AG09319 (cell line): ENCODE measurements around the gene MYH16.
A peak's percentile ranks its signal among the peaks of the same experiment; 100 is the strongest.
"Not testable (repeated sequence)": the region's sequence is repeated elsewhere in the genome, so short reads cannot be mapped to it uniquely, and the experiment has no call there.

ENCODE experiments used
- DNase-seq: peaks from one replicate; pipeline ENCODE4 v3.0.0-alpha.2; 2010; ENCODE audit warnings: low read depth; ENCODE audit errors: extremely low read depth
- CTCF ChIP-seq: IDR thresholded peaks from 2 replicates; pipeline ENCODE4 v1.5.1; 2011; ENCODE audit warnings: low read depth, mild to moderate bottlenecking, inconsistent platforms, low read length, moderate library complexity

MYH16 gene

GRCh38 chr7:99275496-99275895 is 2.9 kb downstream of the MYH16 start:
- TF ChIP-seq CTCF = no peak

DNA sequence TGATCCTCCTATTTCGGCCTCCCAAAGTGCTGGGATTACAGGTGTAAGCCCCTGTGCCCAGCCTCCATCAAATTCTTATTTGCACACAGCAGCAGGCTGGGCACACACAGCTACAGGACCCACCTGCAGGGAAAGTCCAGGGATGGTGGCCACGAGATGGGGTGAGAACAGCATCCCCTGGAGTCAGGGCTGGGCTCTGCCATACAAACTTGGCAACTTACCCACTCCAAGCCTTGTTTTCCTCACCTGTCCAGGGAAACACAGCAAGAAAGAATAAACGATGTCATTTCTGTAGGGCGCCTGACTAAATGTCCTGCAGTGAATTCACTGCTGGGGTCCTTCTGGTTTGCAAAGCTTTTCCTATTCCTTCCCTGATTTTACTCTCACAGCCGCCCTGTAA is 5.5 kb downstream of the MYH16 start:
- TF ChIP-seq CTCF = no peak; the same call in 1 of the 2 replicates
- no peak for DNase-seq

More at GRCh38 chr7:99275496-99275895, 2.9 kb downstream of the MYH16 start:
- peak; percentile 14 for DNase-seq

DNA sequence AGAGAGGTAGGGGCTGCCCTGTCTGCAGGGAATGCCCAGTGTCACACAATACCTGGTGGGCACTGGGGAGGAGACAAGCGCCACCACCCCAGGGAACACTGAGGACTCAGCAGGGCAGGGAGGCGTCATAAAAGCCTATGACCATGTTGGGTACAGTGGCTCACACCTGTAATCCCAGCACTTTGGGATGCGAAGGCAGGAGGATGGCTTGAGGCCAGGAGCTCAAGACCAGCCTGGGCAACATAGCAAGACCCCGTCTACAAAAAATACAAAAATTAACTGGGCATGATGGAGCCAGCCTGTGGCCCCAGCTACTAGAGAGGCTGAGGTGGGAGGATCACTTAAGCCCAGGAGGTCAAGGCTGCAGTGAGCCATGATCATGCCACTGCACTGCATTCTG is 11.5 kb downstream of the MYH16 start:
- DNase-seq = not testable (repeated sequence)

DNA sequence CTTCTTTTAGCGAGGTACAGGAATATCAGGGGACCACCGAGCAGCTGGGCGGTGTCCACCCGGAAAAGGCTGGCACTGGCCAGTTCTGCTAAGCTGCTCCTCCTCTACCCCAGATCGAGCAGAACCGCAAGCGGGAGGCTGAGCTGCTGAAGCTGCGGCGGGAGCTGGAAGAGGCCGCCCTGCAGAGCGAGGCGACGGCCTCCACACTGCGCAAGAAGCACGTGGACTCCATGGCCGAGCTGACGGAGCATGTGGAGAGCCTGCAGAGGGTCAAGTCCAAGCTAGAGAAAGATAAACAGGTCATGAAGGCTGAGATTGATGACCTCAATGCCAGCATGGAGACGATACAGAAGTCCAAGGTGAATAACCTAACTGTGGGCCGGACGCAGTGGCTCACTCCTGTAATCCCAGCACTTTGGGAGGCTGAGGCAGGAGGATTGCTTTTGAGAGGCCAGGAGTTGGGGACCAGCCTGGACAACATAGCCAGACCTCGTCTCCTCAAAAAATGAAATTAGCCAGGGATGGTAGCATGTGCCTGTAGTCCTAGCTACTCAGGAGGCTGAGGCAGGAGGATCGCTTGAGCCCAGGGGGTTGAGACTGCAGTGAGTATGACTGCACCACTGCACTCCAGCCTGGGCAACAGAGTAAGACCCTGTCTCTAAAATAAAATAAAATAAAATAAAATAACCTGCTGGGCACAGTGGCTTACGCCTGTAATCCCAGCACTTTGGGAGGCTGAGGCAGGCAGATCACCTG is 15.3 kb downstream of the MYH16 start:
- DNase-seq = no peak
- no peak for TF ChIP-seq CTCF

- no peak for TF ChIP-seq CTCF
- DNase-seq = no peak
These were observed 16.5 kb downstream of the MYH16 start for GRCh38 chr7:99289185-99289584.

DNA sequence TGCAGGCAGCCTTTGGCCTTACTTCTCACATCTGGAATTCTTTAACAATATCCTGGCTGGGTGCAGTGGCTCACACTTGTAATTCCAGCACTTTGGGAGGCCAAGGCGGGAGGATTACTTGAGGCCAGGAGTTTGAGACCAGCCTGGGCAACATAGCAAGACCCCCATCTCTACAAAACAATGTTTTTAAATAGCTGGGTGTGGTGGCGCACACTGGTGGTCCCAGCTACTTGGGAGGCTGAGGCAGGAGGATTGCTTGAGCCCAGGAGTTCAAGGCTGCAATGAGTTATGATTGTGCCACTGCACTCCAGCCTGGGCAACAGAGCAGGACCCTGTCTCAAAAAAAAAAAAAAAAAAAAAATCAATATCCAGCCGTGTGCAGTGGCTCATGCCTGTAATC is 17.5 kb downstream of the MYH16 start:
- DNase-seq = not testable (repeated sequence)

DNA sequence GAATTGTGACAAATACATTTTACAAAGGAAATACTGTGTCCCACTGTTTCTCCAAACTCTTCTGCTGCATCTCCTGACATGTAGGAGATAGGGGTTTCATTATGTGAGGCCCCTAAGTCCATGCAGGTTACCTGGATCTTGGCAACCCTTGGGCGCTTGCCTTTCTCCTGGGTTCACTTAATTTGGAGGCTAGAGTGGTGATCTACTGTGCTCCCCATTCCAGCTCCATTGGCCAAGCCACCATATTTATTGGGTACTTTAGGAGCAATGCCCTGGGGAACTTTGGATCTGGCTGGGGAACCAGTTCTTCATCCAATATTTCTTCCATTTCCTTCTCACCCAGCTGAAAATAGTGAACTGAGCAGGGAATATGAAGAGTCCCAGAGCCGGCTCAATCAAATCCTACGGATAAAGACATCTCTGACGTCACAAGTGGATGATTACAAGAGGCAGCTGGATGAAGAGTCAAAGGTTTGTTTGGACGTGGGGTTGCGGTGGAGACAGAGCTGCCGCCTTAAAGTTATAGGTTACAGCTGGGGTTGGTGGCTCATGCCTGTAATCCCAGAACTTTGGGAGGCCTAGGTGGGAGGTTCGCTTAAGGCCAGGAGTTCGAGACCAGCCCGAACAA is 18.5 kb downstream of the MYH16 start:
- no peak for DNase-seq
- no peak for TF ChIP-seq CTCF

GRCh38 chr7:99292127-99292526 is 19.5 kb downstream of the MYH16 start:
- TF ChIP-seq CTCF = no peak
- DNase-seq = no peak
